PC-3 (cell line): ENCODE results near the gene SHOC1. TPM values are rescaled to one million over a fixed set of nuclear protein-coding genes. Genes with fewer than 3 reads are reported as not detected.

ENCODE experiments used
- ATAC-seq: fragments of 200-7000 bp; cut with Tn5 transposase; 2 replicates; pipeline ENCODE4 v1.9.1; 2020; ENCODE audit warnings: mild to moderate bottlenecking, moderate library complexity
- BruUV-seq: library from RNA; stranded (reverse); fragments of 400-500 nt; replicated peaks from 2 replicates; lab custom pipeline; 2021; lab: Mats Ljungman, UMichigan
- CTCF ChIA-PET: fragments of 300-600 bp; sonication (Branson Sonifier 250); formaldehyde crosslinking; loops from one replicate; lab custom pipeline; 2022; ENCODE audit warnings: antibody characterized with exemption; lab: Charles Lee
- POLR2A ChIA-PET: fragments of 300-600 bp; sonication (Branson Sonifier 250); formaldehyde crosslinking; loops from one replicate; lab custom pipeline; 2022; ENCODE audit warnings: antibody characterized with exemption; ENCODE audit not compliant: unreplicated experiment; lab: Charles Lee
- DNase-seq: peaks from one replicate; pipeline ENCODE4 v3.0.0-alpha.2; 2015
- H2AFZ ChIP-seq: fragments of 300-600 bp; sonication (generic); 2 replicates; pipeline ENCODE4 v1.6.0; 2016; ENCODE audit warnings: antibody characterized with exemption, low read length
- H3F3A ChIP-seq: fragments of 300-600 bp; sonication (generic); one replicate; pipeline ENCODE4 v1.6.0; 2017; ENCODE audit warnings: antibody characterized with exemption, low read length, control low read depth, mild to moderate bottlenecking; ENCODE audit not compliant: unreplicated experiment
- H3K27ac ChIP-seq: fragments of 300-600 bp; sonication (generic); 2 replicates; pipeline ENCODE4 v1.5.1; 2016; ENCODE audit warnings: mild to moderate bottlenecking, low read length
- H3K27me3 ChIP-seq: fragments of 300-600 bp; sonication (generic); 2 replicates; pipeline ENCODE4 v1.6.1; 2016; ENCODE audit warnings: low read length, mixed read lengths
- H3K36me3 ChIP-seq: fragments of 300-600 bp; sonication (generic); 2 replicates; pipeline ENCODE4 v1.6.1; 2016; ENCODE audit warnings: low read depth, mixed run types, low read length, mixed read lengths
- H3K4me1 ChIP-seq: fragments of 300-600 bp; sonication (generic); 2 replicates; pipeline ENCODE4 v1.5.1; 2016; ENCODE audit warnings: low read length; ENCODE audit not compliant: insufficient read depth
- H3K4me2 ChIP-seq: fragments of 300-600 bp; sonication (generic); 2 replicates; pipeline ENCODE4 v1.6.0; 2016; ENCODE audit warnings: low read length
- H3K4me3 ChIP-seq: fragments of 300-600 bp; sonication (generic); 2 replicates; pipeline ENCODE4 v1.5.1; 2016; ENCODE audit warnings: mild to moderate bottlenecking, low read length, mixed read lengths
- H3K79me2 ChIP-seq: fragments of 300-600 bp; sonication (generic); 2 replicates; pipeline ENCODE4 v1.6.1; 2017; ENCODE audit warnings: low read length, mixed read lengths
- H3K9ac ChIP-seq: fragments of 300-600 bp; sonication (generic); 2 replicates; pipeline ENCODE4 v1.6.0; 2016; ENCODE audit warnings: mild to moderate bottlenecking, low read length
- H3K9me2 ChIP-seq: fragments of 300-600 bp; sonication (generic); replicated peaks from 2 replicates; pipeline ENCODE4 v1.6.1; 2016; ENCODE audit warnings: mixed run types, low read length, mixed read lengths
- H3K9me3 ChIP-seq: fragments of 300-600 bp; sonication (generic); 2 replicates; pipeline ENCODE4 v1.6.1; 2016; ENCODE audit warnings: low read length, mixed read lengths
- H4K20me1 ChIP-seq: fragments of 300-600 bp; sonication (generic); 2 replicates; pipeline ENCODE4 v1.6.1; 2016; ENCODE audit warnings: low read length, mixed read lengths
- EZH2 ChIP-seq: fragments of 300-600 bp; sonication (generic); IDR thresholded peaks from one replicate; pipeline ENCODE4 v1.6.1; 2017; ENCODE audit warnings: antibody characterized with exemption, mild to moderate bottlenecking, low read length; ENCODE audit not compliant: unreplicated experiment
- EZH2phosphoT487 ChIP-seq: fragments of 300-600 bp; sonication (generic); IDR thresholded peaks from 2 replicates; pipeline ENCODE4 v1.6.1; 2018; ENCODE audit warnings: mild to moderate bottlenecking, antibody characterized with exemption, low read length, borderline replicate concordance
- intact Hi-C: fragments of 100-400 bp; cut with micrococcal nuclease; formaldehyde crosslinking; loops from 2 replicates; pipeline ENCODE4 v1.9.0; 2023
- total RNA-seq: library from RNA; depleted of rRNA; stranded (reverse); fragments of >200 nt; gene quantifications from 2 replicates; pipeline ENCODE4 v1.2.3, GENCODE V29; 2014
- TF ChIP-seq, protein P1 (sequence below): fragments of 300-600 bp; sonication (generic); conservative IDR thresholded peaks from 2 replicates; pipeline ENCODE4 v1.5.1; 2017; ENCODE audit warnings: antibody characterized with exemption, low read depth, mild to moderate bottlenecking, low read length

SHOC1 gene
- total RNA-seq, 1 experiment from 2014 or later = 0.18 TPM

DNA sequence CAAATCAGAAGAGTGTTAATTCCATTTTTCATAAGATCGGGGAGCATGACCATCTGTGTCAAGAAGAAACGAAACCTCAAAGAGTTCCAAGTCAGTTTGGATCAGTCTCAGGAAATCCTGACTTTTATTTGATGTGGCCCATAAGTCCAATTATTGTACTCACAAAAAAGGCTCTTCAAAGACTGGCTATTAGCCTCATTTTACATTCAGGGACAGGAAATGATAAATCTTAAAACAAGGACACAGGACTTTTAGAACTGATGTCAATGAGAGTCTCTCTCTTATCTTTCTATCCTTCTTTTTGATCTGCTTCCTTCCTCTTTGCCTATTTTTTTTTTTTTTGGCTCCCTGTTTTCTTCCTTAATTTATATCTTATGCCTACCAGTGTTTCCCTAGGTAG is 43.7 kb upstream of the SHOC1 start:
- Histone ChIP-seq H3F3A (no peaks in the 10 kb centered on the region), H3K27ac (no peak overlapping the region), H3K27me3 (no peaks in the 10 kb centered on the region), H3K9me3 (no peaks in the 10 kb centered on the region), H3K4me2 (no peak overlapping the region), H3K9ac (no peak overlapping the region), H3K36me3 (no peaks in the 10 kb centered on the region), H2AFZ (no peak overlapping the region), H3K79me2 (no peaks in the 10 kb centered on the region), H4K20me1 (no peaks in the 10 kb centered on the region), H3K4me3 (no peak overlapping the region), H3K9me2 (0 out of 2 replicates have a peak, but pooled peaks cover 3% of the 10 kb centered on the region), H3K4me1 (peaks cover 11% of the 10 kb centered on the region; the same call in 1 of the 2 replicates)
- TF ChIP-seq, protein P1, sequence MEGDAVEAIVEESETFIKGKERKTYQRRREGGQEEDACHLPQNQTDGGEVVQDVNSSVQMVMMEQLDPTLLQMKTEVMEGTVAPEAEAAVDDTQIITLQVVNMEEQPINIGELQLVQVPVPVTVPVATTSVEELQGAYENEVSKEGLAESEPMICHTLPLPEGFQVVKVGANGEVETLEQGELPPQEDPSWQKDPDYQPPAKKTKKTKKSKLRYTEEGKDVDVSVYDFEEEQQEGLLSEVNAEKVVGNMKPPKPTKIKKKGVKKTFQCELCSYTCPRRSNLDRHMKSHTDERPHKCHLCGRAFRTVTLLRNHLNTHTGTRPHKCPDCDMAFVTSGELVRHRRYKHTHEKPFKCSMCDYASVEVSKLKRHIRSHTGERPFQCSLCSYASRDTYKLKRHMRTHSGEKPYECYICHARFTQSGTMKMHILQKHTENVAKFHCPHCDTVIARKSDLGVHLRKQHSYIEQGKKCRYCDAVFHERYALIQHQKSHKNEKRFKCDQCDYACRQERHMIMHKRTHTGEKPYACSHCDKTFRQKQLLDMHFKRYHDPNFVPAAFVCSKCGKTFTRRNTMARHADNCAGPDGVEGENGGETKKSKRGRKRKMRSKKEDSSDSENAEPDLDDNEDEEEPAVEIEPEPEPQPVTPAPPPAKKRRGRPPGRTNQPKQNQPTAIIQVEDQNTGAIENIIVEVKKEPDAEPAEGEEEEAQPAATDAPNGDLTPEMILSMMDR = no peak
- TF ChIP-seq EZH2 = no peak
- no peak for TF ChIP-seq EZH2phosphoT487
- no TSS peak for BruUV-seq
- ChIA-PET POLR2A (no interaction called here), CTCF (no interaction called here)
- DNase-seq (no peak), ATAC-seq (no peak)
- intact Hi-C loops = no loop called here

DNA sequence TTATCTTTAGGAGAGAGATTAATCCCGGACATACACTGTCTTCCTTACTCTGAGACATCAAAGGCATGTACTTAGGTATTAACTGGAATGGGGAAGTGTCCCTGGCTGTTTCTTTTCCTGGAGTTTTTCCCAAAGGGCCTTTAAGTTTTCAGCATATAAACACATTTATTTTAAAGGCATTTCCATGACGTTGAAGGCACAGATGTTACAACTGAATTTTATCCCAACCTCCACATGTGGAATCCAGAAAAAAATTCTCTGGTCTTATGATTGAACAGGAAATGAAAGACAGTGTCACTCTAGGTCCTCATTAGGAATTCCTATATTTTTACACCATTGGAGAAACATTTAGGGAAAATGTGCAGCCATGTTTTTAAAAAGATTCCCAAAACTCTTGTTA is 41.6 kb upstream of the SHOC1 start:
- CTCF ChIA-PET = no interaction called here
- no peak overlapping the region for H3K4me3 ChIP-seq
- TF ChIP-seq, protein P1 = no peak
- no peak for TF ChIP-seq EZH2
- TF ChIP-seq EZH2phosphoT487 = no peak
- ATAC-seq = no peak
- H3K36me3 ChIP-seq = no peaks in the 10 kb centered on the region
- BruUV-seq = no TSS peak
- H3K27me3 ChIP-seq = no peaks in the 10 kb centered on the region
- no peak overlapping the region for H3K27ac ChIP-seq
- H3K4me2 ChIP-seq = no peak overlapping the region
- H3K9me2 ChIP-seq = 0 out of 2 replicates have a peak, but pooled peaks cover 3% of the 10 kb centered on the region
- H3F3A ChIP-seq = no peaks in the 10 kb centered on the region
- H3K9me3 ChIP-seq = no peaks in the 10 kb centered on the region
- DNase-seq = no peak
- intact Hi-C loops = no loop called here
- peaks cover 11% of the 10 kb centered on the region; the same call in 1 of the 2 replicates for H3K4me1 ChIP-seq
- H3K79me2 ChIP-seq = no peaks in the 10 kb centered on the region
- H3K9ac ChIP-seq = no peak overlapping the region
- no peaks in the 10 kb centered on the region for H4K20me1 ChIP-seq
- no peak overlapping the region for H2AFZ ChIP-seq
- POLR2A ChIA-PET = no interaction called here

DNA sequence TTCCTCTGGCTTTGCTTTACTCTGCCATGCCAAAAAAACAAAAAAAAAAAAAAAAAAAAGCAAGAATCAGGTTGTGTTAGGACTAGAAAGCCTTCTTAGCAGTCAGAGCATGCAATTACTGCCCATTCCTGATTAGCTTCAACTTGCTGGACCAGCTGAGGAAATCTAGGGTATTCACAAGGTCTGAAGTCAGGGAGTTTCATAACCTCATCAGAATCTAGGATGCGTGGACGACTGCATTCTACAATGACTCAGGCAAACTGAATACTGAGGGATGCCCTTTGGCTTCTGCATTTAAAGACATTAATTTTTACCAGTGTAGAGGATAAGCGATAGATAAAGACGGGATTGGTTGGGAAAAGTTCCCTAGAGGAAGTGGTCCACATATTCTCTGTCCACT is 39.2 kb upstream of the SHOC1 start:
- POLR2A ChIA-PET = interaction anchor here (0.6 kb wide), 1 partner anchor 109 kb away, joined by 4 read pairs; no protein-coding TSS in a partner anchor
- Histone ChIP-seq H3K4me3 (no peak overlapping the region), H3K4me1 (0 out of 2 replicates have a peak, but pooled peaks cover 2% of the 10 kb centered on the region), H3K4me2 (no peak overlapping the region), H4K20me1 (no peaks in the 10 kb centered on the region), H3F3A (no peaks in the 10 kb centered on the region), H3K27me3 (no peaks in the 10 kb centered on the region), H2AFZ (no peak overlapping the region), H3K9me3 (no peaks in the 10 kb centered on the region), H3K79me2 (no peaks in the 10 kb centered on the region), H3K9me2 (0 out of 2 replicates have a peak, but pooled peaks cover 3% of the 10 kb centered on the region), H3K36me3 (no peaks in the 10 kb centered on the region), H3K27ac (no peak overlapping the region), H3K9ac (no peak overlapping the region)
- TF ChIP-seq, protein P1 = no peak
- TF ChIP-seq EZH2 = no peak
- TF ChIP-seq EZH2phosphoT487 = no peak
- CTCF ChIA-PET = no interaction called here
- no TSS peak for BruUV-seq
- no peak for DNase-seq
- intact Hi-C loops = no loop called here
- no peak for ATAC-seq
